Right cardiac atrium (tissue), 5 donors: ENCODE results near the gene LRRC9. TPM values are rescaled to one million over a fixed set of nuclear protein-coding genes. Genes with fewer than 3 reads are reported as not detected.

Experiments used
- ATAC-seq, 2 donors: fragments of 200-7000 bp; cut with Tn5 transposase; one replicate each; pipeline versions ENCODE4 v1.8.0 to v1.9.1; 2020; ENCODE audit warnings: moderate library complexity in 2 of 2, mild to moderate bottlenecking in 1 of 2
- DNase-seq, 3 donors: peaks; one replicate each; pipeline ENCODE4 v3.0.0-alpha.2; 2020
- H3K27ac ChIP-seq: one replicate; pipeline ENCODE4 v1.5.1; 2013; ENCODE audit warnings: mild to moderate bottlenecking, low read length, control low read depth, moderate library complexity
- H3K27me3 ChIP-seq: one replicate; pipeline ENCODE4 v1.6.1; 2013; ENCODE audit not compliant: control insufficient read depth, insufficient read depth
- H3K4me1 ChIP-seq: one replicate; pipeline ENCODE4 v1.6.1; 2013; ENCODE audit warnings: low read length; ENCODE audit not compliant: control insufficient read depth, insufficient read depth
- H3K4me3 ChIP-seq: one replicate; pipeline ENCODE4 v1.5.1; 2013; ENCODE audit warnings: low read length, control low read depth
- H3K9me3 ChIP-seq: one replicate; pipeline ENCODE4 v1.6.1; 2013; ENCODE audit warnings: low read length; ENCODE audit not compliant: control insufficient read depth
- WGBS: extraction: QIAGEN DNeasy Blood & Tissue Kit; methylation state at CpG from one replicate; pipeline ENCODE4 v1.1.7; 2013; 5-methylcytosine and 5-hydroxymethylcytosine counted together
- intact Hi-C, 4 donors: fragments of 100-400 bp; cut with DNase I; formaldehyde crosslinking; loops; one replicate each; pipeline versions ENCODE4 v1.11.0 to v1.14.0; 2022 to 2023
- polyA plus RNA-seq: library from polyadenylated mRNA; stranded (reverse); fragments of 200-250 nt; gene quantifications from one replicate; pipeline ENCODE4 v1.2.3, GENCODE V29; 2013
- total RNA-seq, 4 donors: library from RNA; stranded (reverse); fragmentation: NEBNext Ultra II Directional; extraction: Animal tissue kit (Norgen Biotek cat#: 25700); gene quantifications; one replicate each; pipeline ENCODE4 v1.2.1, GENCODE V29; 2021
- donor health status: healthy with polysubstance abuse.
- donor health status: DM: no; HTN: yes; CAD: no.
- donor health status: DM: no; HTN: no; CAD: no.
- donor health status: DM: no; HTN: yes; CAD: no; lungs with severe emphysema.
- donor health status: DM: yes; HTN: yes; CAD: no.

Gene LRRC9
- total and polyA plus RNA-seq, 5 donors = 0.07 to 0.18 TPM; not detected in 3

- intact Hi-C loops = no loop called here
- H3K4me3 ChIP-seq = peak overlapping the region; percentile 15
- H3K27me3 ChIP-seq = no peaks in the 10 kb centered on the region
- no peaks in the 10 kb centered on the region for H3K9me3 ChIP-seq
- ATAC-seq = no peak
- H3K4me1 ChIP-seq = no peaks in the 10 kb centered on the region
- 71% methylated on average over 2 of the region's 2 CpGs for WGBS
- no peak overlapping the region for H3K27ac ChIP-seq
- no peak for DNase-seq
Measured at GRCh38 chr14:60111732-60112131, 191.8 kb downstream of the LRRC9 start.

Other genes with a start within 250 kb of the LRRC9 start
- 1 to 10 TPM; 2.8 to 3.2 (median 3.0) TPM for gene RTN1, start 49.4 kb upstream of the LRRC9 start, total RNA-seq
- 1.1 TPM for gene RTN1, start 49.4 kb upstream of the LRRC9 start, polyA plus RNA-seq
- gene PCNX4, start 171.8 kb downstream of the LRRC9 start, total RNA-seq = 10 to 100 TPM; 29.7 to 41.3 (median 33.0) TPM
- gene PCNX4, start 171.8 kb downstream of the LRRC9 start, polyA plus RNA-seq = 19.5 TPM
- gene DHRS7, start 245.3 kb downstream of the LRRC9 start, total RNA-seq = 10 to 100 TPM; 40.0 to 48.8 (median 43.5) TPM
- 54.2 TPM for gene DHRS7, start 245.3 kb downstream of the LRRC9 start, polyA plus RNA-seq